AG09319 (cell line): ENCODE results near the gene ROM1.
"Not testable (repeated sequence)": the region's sequence is repeated elsewhere in the genome, so short reads cannot be mapped to it uniquely, and the experiment has no call there.

ENCODE experiments used
- DNase-seq: peaks from one replicate; pipeline ENCODE4 v3.0.0-alpha.2; 2010; ENCODE audit warnings: low read depth; ENCODE audit errors: extremely low read depth
- CTCF ChIP-seq: IDR thresholded peaks from 2 replicates; pipeline ENCODE4 v1.5.1; 2011; ENCODE audit warnings: low read depth, mild to moderate bottlenecking, inconsistent platforms, low read length, moderate library complexity

Gene ROM1

GRCh38 chr11:62612366-62613290 is at the start of gene ROM1, which contains the start of gene EML3:
TSS of gene ROM1 (plus strand) at chr11:62613257. CDS start at chr11:62613282, 25 bp downstream.
TSS of gene EML3 (minus strand) at chr11:62612775. CDS start at chr11:62612457, 318 bp downstream.
- peak; percentile 83 for DNase-seq
- peak; percentile 58 for TF ChIP-seq CTCF

- DNase-seq, result no peak
- no peak for TF ChIP-seq CTCF
Measured at GRCh38 chr11:62565100-62565802, 47.8 kb upstream of the ROM1 start.

GRCh38 chr11:62566247-62566646 is 46.8 kb upstream of the ROM1 start:
- no peak for TF ChIP-seq CTCF
- no peak for DNase-seq

- DNase-seq, result no peak
- no peak for TF ChIP-seq CTCF
Measured at GRCh38 chr11:62567018-62567633, 45.9 kb upstream of the ROM1 start.

- no peak for DNase-seq
- TF ChIP-seq CTCF, result no peak
Measured at GRCh38 chr11:62569611-62570010, 43.4 kb upstream of the ROM1 start.

- DNase-seq, result not testable (repeated sequence)
Measured at GRCh38 chr11:62570903-62571302, 42.2 kb upstream of the ROM1 start.

- DNase-seq, result not testable (repeated sequence)
Measured at GRCh38 chr11:62571493-62571892, 41.6 kb upstream of the ROM1 start.

GRCh38 chr11:62572431-62572830 is 40.6 kb upstream of the ROM1 start:
- DNase-seq, result no peak
- TF ChIP-seq CTCF, result no peak
